Lower leg skin (tissue), 3 donors: Measurements from ENCODE around the gene CACNB3.
"Not testable (repeated sequence)": the region's sequence is repeated elsewhere in the genome, so short reads cannot be mapped to it uniquely, and the experiment has no call there.

Experiments
- CTCF ChIP-seq, 3 donors: fragments of 450-650 bp; IDR thresholded peaks; one replicate each; pipeline ENCODE4 v1.5.1; 2016; ENCODE audit warnings: antibody characterized with exemption in 3 of 3, mild to moderate bottlenecking in 3 of 3, moderate library complexity in 2 of 3
- POLR2A ChIP-seq, 2 donors: fragments of 450-650 bp; IDR thresholded peaks; one replicate each; pipeline ENCODE4 v1.6.1; 2016 to 2017; ENCODE audit warnings: antibody characterized with exemption in 2 of 2, mild to moderate bottlenecking in 1 of 2, moderate library complexity in 1 of 2

DNA sequence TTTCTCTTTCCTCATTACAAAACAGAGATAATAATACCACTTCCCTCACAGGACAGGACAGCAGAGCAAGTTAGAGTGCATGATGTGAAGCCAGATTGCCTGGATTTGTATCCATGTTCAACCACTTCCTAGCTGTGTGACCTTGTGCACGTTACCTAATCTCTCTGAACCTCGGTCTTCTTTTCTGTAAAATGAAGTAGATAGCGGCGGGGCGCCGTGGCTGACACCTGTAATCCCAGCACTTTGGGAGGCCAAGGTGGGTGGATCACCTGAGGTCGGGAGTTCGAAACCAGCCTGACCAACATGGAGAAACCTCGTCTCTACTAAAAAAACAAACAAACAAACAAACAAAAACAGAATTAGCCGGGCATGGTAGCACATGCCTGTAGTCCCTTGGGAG lies 36.6 kb downstream of the CACNB3 start:
- not testable (repeated sequence) for TF ChIP-seq CTCF, POLR2A (IDR thresholded peaks at IDR 0.05)
